AG04450 (cell line): Measurements from ENCODE around the gene SLC8A1. TPM values are rescaled to one million over a fixed set of nuclear protein-coding genes. Genes with fewer than 3 reads are reported as not detected.

Source experiments
- CTCF ChIA-PET: fragments of 300-600, 350-600 bp; formaldehyde crosslinking; extraction: SDS; loops from one replicate; lab custom pipeline; 2022; ENCODE audit warnings: antibody characterized with exemption, inconsistent platforms; lab: Charles Lee
- POLR2A ChIA-PET: fragments of 350-600 bp; formaldehyde crosslinking; extraction: SDS; loops from one replicate; lab custom pipeline; 2021; ENCODE audit warnings: antibody characterized with exemption, inconsistent platforms; lab: Yijun Ruan, JAX
- DNase-seq: peaks from one replicate; pipeline ENCODE4 v3.0.0-alpha.2; 2011; ENCODE audit warnings: low read depth, low spot score
- H3K27ac ChIP-seq: one replicate; pipeline ENCODE4 v1.5.1; 2012; ENCODE audit warnings: low read depth, low read length, control low read depth
- H3K27me3 ChIP-seq: one replicate; pipeline ENCODE4 v1.6.0; 2012; ENCODE audit warnings: low read length; ENCODE audit not compliant: control insufficient read depth, insufficient read depth
- H3K4me3 ChIP-seq: 2 replicates; pipeline ENCODE4 v1.5.1; 2011; ENCODE audit warnings: mild to moderate bottlenecking, low read depth, low read length, control low read depth
- H3K9me3 ChIP-seq: 2 replicates; pipeline ENCODE4 v1.5.1; 2012; ENCODE audit warnings: low read length; ENCODE audit not compliant: control insufficient read depth, insufficient read depth
- polyA plus RNA-seq: library from polyadenylated mRNA; depleted of rRNA; stranded (reverse); fragments of >200 nt; gene quantifications from 2 replicates; pipeline ENCODE4 v1.2.3, GENCODE V29; 2011
- TF ChIP-seq, protein P1 (sequence below): IDR thresholded peaks from 2 replicates; pipeline ENCODE4 v1.5.1; 2011; ENCODE audit warnings: low read depth, low read length, control low read depth, inconsistent platforms

SLC8A1 gene
- polyA plus RNA-seq, 1 experiment = 19.3 TPM

DNA sequence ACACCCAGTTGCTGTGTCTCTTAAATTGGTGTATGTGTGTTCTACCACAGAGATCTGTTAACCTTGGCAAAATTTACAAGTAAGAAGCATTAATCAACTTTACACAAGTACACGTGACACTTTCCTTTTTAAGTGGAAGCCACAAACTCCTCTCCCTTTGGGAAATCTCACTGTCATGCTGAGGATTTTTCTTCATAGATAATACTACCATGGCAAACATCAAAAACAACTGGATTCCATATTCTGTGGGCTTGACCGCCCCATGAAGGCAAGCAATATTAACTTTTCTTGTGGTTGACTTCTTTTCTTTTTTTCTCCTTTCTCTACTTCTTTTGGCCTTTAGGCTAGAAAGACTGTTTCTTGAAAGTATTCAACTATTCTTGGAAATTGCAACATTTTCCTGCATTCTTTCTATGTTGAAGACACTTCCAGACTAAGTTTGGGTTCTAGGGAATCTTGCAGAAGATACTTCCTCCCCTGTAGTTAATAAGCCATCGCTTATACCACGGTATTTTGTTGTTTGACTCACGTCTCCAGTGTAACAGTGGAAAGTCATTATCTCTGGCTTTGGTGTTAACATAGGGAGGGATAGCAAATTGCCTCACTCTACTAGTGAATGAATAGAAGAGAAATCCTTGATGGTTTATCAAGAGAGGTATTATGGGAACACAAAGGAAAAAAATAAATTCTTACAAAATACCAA is 79.5 kb downstream of the SLC8A1 start:
- H3K27ac ChIP-seq = peak overlapping the region; percentile 68
- no peak overlapping the region for H3K4me3 ChIP-seq
- H3K27me3 ChIP-seq = no peaks in the 10 kb centered on the region
- CTCF ChIA-PET = no interaction called here
- TF ChIP-seq, protein P1, sequence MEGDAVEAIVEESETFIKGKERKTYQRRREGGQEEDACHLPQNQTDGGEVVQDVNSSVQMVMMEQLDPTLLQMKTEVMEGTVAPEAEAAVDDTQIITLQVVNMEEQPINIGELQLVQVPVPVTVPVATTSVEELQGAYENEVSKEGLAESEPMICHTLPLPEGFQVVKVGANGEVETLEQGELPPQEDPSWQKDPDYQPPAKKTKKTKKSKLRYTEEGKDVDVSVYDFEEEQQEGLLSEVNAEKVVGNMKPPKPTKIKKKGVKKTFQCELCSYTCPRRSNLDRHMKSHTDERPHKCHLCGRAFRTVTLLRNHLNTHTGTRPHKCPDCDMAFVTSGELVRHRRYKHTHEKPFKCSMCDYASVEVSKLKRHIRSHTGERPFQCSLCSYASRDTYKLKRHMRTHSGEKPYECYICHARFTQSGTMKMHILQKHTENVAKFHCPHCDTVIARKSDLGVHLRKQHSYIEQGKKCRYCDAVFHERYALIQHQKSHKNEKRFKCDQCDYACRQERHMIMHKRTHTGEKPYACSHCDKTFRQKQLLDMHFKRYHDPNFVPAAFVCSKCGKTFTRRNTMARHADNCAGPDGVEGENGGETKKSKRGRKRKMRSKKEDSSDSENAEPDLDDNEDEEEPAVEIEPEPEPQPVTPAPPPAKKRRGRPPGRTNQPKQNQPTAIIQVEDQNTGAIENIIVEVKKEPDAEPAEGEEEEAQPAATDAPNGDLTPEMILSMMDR = no peak
- no peak for DNase-seq
- POLR2A ChIA-PET = no interaction called here
- H3K9me3 ChIP-seq = no peaks in the 10 kb centered on the region

DNA sequence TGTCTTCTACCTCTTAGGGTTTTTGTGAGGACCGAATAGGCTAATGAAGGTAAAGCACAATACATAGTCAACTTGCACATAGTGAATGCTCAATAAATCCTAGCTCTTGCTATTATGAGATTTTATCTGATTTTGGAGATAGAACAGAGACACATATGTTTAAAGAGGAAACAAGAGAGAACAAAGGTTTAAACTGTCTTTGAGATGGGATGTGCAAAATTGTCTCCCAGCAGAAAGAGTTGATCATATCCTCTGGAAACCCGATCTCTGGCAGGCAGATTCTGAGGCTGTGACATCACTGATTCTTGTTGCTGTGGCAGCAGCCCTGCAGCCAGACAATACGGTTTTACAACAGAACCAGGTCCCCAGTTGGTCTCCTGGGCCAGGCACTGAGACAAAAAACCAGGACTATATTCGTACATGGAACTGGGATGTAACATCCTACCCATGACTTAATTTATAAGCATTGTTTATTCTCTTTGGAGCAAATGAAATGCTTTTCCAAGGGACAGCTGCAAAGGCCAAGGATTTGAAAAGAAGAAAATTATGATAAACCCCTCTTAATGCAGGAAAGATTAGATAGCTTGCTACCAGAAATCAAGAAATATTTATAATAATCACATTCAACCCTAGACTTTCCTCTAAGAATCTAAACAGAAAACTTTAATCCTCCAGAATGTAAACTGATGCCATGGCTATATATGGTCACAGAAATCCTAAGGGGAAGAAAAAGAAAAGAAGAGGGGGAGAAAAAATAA is 80.2 kb downstream of the SLC8A1 start:
- TF ChIP-seq, protein P1 = no peak
- ChIA-PET CTCF (no interaction called here), POLR2A (no interaction called here)
- Histone ChIP-seq H3K4me3 (peak overlapping the region; percentile 3; the same call in 1 of the 2 replicates), H3K27me3 (no peaks in the 10 kb centered on the region), H3K9me3 (no peaks in the 10 kb centered on the region), H3K27ac (peak overlapping the region; percentile 88)
- peak; percentile 45 for DNase-seq

DNA sequence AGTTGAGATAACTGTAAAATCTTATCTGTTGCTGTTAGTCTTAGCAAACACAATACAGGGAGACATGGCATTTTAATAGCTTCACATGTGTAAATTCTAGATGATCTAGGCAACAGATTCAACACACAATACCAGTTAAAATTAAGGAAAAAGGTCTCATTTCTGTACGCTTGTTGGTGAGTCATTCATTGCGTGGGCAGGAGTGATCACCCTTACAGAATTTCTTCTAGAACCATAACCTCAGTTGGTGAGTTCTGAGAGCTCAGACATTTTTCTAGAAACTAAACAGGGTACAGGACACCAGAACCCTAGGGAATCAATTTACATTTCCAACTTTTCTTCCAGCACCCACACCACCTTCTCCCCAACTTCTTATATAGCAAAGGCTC is 81.9 kb downstream of the SLC8A1 start:
- TF ChIP-seq, protein P1 = no peak
- Histone ChIP-seq H3K27me3 (no peaks in the 10 kb centered on the region), H3K4me3 (no peak overlapping the region), H3K9me3 (no peaks in the 10 kb centered on the region), H3K27ac (peak overlapping the region; percentile 43)
- no peak for DNase-seq
- POLR2A ChIA-PET = no interaction called here
- CTCF ChIA-PET = interaction anchor here (0.6 kb wide), 1 partner anchor 9 kb away, joined by 3 read pairs; no protein-coding TSS in a partner anchor

DNA sequence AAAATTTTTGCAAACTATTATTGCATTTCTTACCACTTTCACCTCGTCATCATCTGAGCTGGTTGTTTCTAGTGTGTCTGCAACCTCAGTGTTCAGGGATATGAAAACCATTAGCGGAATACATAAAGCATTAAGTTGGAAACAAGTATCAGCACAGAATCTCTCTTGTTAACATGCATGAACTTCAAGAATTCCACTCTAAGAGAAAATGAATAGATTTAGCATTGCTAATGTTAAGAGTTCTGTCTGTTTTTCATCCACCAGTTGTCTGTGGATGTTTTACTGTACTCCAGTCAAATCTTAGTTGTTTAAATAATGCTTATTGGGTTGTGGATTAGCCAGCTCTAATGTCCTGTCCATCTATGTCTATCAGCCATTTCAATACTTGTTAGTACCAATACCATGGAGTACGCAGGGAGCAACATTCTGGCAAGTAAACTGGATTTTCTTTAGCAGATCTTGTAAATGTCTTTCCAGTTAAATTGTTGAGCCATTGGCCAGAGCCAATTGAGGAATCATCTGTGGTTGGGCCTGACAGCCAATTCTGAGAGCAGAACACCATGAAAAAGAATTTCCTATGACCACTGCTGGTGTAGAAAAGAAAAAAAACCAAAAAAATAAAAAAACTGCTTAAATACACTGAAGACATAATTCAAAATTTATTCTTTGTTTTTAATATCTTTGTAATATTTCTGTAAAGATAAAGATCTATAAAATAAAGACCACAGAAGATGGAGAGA is 82.5 kb downstream of the SLC8A1 start:
- Histone ChIP-seq H3K4me3 (no peak overlapping the region), H3K27me3 (no peaks in the 10 kb centered on the region), H3K27ac (no peak overlapping the region), H3K9me3 (no peaks in the 10 kb centered on the region)
- ChIA-PET CTCF (interaction anchor here (1.0 kb wide), 1 partner anchor 80 kb away, joined by 3 read pairs; no protein-coding TSS in a partner anchor), POLR2A (no interaction called here)
- no peak for DNase-seq
- TF ChIP-seq, protein P1 = no peak
